AG04449 (cell line): ENCODE data around the gene ZBTB5.
"Not testable (repeated sequence)": the region's sequence is repeated elsewhere in the genome, so short reads cannot be mapped to it uniquely, and the experiment has no call there.

Experiments
- CTCF ChIA-PET: fragments of 350-600 bp; formaldehyde crosslinking; extraction: SDS; loops from one replicate; lab custom pipeline; 2021; ENCODE audit warnings: antibody characterized with exemption; lab: Yijun Ruan, JAX
- POLR2A ChIA-PET: fragments of 400-600, 350-600 bp; formaldehyde crosslinking; extraction: SDS; loops from one replicate; lab custom pipeline; 2020; ENCODE audit warnings: antibody characterized with exemption, inconsistent platforms; lab: Yijun Ruan, JAX
- DNase-seq: peaks from one replicate; pipeline ENCODE4 v3.0.0-alpha.2; 2010; ENCODE audit warnings: low read depth, low spot score
- H3K4me3 ChIP-seq: 2 replicates; pipeline ENCODE4 v1.5.1; 2011; ENCODE audit warnings: low read depth, mild to moderate bottlenecking, control low read depth, low read length
- CTCF ChIP-seq: IDR thresholded peaks from one replicate; pipeline ENCODE4 v1.5.1; 2011; ENCODE audit warnings: mild to moderate bottlenecking, moderate library complexity, low read length, control low read depth, inconsistent platforms; ENCODE audit not compliant: insufficient read depth; ENCODE audit errors: missing control alignments

The ZBTB5 gene

GRCh38 chr9:37491939-37492338, 26.7 kb upstream of the ZBTB5 start:
- CTCF ChIA-PET = no interaction called here
- no peak for TF ChIP-seq CTCF
- POLR2A ChIA-PET = no interaction called here
- H3K4me3 ChIP-seq = no peak overlapping the region
- no peak for DNase-seq

- peak overlapping the region; percentile 89 for H3K4me3 ChIP-seq
- ChIA-PET POLR2A (interaction anchor here (0.7 to 1.6 kb wide), 5 partner anchors 9 to 89 kb away, joined by 3 to 7 read pairs (median 4); partner anchors contain the start of gene FBXO10), CTCF (interaction anchor here (0.7 to 2.4 kb wide), 8 partner anchors 8 to 948 kb away, joined by 3 to 8 read pairs (median 3); partner anchors contain the start of gene FBXO10)
- no peak for TF ChIP-seq CTCF
- peak; percentile 87 for DNase-seq
These were observed 21.6 kb upstream of the ZBTB5 start for GRCh38 chr9:37486616-37487548.

DNA sequence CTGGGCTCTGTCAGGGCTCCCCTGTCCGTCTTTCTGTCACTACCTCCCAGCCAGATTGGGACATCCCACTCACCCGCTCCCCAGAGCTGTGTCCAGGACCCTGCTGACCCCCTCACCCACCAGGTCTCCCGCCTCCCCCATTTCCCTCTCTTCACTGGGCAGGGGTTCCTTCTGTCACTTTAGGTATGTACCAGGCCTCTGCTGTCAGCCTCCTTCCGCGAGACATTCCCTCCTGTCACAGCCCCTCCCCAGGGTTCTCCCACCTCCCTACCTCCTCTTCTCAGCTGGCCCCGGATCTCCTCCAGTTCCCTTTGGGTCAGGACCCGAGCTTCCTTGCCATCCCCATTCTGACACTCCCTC, 21.0 kb upstream of the ZBTB5 start:
- peak overlapping the region; percentile 89 for H3K4me3 ChIP-seq
- ChIA-PET POLR2A (interaction anchor here (0.9 to 1.6 kb wide), 3 partner anchors 9 to 21 kb away, joined by 3 to 6 read pairs (median 4); partner anchors contain the start of gene ZBTB5), CTCF (interaction anchor here (0.7 to 2.4 kb wide), 7 partner anchors 9 to 777 kb away, joined by 3 to 8 read pairs (median 3); partner anchors contain the start of gene FBXO10)
- no peak for DNase-seq
- no peak for TF ChIP-seq CTCF

DNA sequence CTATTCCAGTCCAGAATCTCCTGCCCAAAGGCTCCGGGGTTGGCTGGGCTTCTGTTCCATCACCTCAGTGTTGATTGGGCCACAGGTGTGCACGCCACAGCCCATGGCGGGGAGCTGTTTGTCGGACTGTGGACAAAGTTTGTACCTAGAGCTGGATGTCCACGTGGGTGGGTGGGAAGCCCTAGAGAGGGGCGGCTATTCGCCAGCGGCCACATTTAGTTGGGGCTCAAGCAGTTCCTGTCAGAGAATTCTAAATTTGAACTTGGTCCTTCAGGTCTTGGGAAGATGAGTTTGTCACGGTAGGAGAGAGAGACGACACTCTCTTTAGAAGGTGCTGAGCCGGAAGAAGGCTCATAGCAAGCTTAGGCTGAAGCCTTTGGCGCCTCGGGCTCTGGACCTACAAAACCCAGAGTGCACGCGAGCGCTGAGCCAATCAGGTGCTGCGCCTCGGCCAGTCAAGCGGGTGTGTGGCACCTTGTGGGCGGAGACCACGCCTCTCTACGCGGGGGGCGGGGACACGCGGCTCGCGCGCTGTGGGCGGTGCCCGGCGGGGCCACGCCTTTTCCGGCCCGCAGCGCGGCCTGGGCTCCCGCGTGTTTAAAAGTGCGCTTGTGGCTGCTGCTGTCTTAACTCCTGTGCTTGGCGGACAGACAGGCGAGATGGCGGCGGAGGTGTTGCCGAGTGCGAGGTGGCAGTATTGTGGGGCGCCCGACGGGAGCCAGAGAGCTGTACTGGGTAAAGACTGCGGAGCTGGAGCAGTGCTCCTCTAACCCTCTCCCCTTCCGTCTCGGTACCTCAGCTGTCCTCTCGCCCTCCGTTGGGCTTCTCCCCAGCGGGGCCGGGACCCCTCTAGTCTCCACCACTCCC, 20.4 kb upstream of the ZBTB5 start, which contains the start of gene POLR1E:
Gene POLR1E, plus strand, starts transcription at position 560 of the 867 bp plus-strand sequence. Its CDS starts 100 bp downstream, at position 660.
- CTCF ChIA-PET = interaction anchor here (0.6 to 2.4 kb wide), 7 partner anchors 11 to 778 kb away, joined by 3 to 8 read pairs (median 3); partner anchors contain the start of gene FBXO10
- H3K4me3 ChIP-seq = peak within 1 kb of the TSS; percentile 89
- POLR2A ChIA-PET = interaction anchor here (0.9 kb wide), 1 partner anchor 20 kb away, joined by 3 read pairs; the partner anchor contains the start of gene ZBTB5
- peak; percentile 40 for DNase-seq
- TF ChIP-seq CTCF = no peak

GRCh38 chr9:37480759-37481158, 15.5 kb upstream of the ZBTB5 start:
- no peak for DNase-seq
- no peak for TF ChIP-seq CTCF
- H3K4me3 ChIP-seq = no peak overlapping the region
- POLR2A ChIA-PET = no interaction called here
- CTCF ChIA-PET = interaction anchor here (0.8 to 2.1 kb wide), 13 partner anchors 8 to 952 kb away, joined by 3 to 7 read pairs (median 4); partner anchors contain the start of gene FBXO10

GRCh38 chr9:37477987-37478619, 12.9 kb upstream of the ZBTB5 start:
- H3K4me3 ChIP-seq, CTCF ChIA-PET, POLR2A ChIA-PET, DNase-seq: not testable (repeated sequence)

GRCh38 chr9:37477443-37477842, 12.2 kb upstream of the ZBTB5 start:
- H3K4me3 ChIP-seq, DNase-seq, CTCF ChIA-PET, POLR2A ChIA-PET: not testable (repeated sequence)
